PC-9 (cell line): ENCODE data around the gene UBE3A. TPM values are rescaled to one million over a fixed set of nuclear protein-coding genes. Genes with fewer than 3 reads are reported as not detected.

Source experiments
- BruUV-seq: library from RNA; stranded (reverse); fragments of 400-500 nt; replicated peaks from 2 replicates; lab custom pipeline; 2021; lab: Mats Ljungman, UMichigan
- CTCF ChIA-PET: fragments of 300-600 bp; sonication (Branson Sonifier 250); formaldehyde crosslinking; loops from one replicate; lab custom pipeline; 2022; ENCODE audit warnings: antibody characterized with exemption; lab: Charles Lee
- POLR2A ChIA-PET: fragments of 300-600 bp; sonication (Branson Sonifier 250); formaldehyde crosslinking; loops from one replicate; lab custom pipeline; 2022; ENCODE audit warnings: antibody characterized with exemption; ENCODE audit not compliant: unreplicated experiment; lab: Charles Lee
- DNase-seq, 2 experiments: peaks; one replicate each; pipeline versions ENCODE4 v3.0.0 to v3.0.0-alpha.2; 2015 to 2022; ENCODE audit warnings: mixed read lengths in 1 of 2
- H2AFZ ChIP-seq: fragments of 200-600 bp; sonication (generic); 2 replicates; pipeline ENCODE4 v1.8.1; 2017; ENCODE audit warnings: antibody characterized with exemption
- H3F3A ChIP-seq: fragments of 200-600 bp; sonication (generic); 2 replicates; pipeline ENCODE4 v1.8.1; 2017; ENCODE audit warnings: antibody characterized with exemption, mild to moderate bottlenecking, low read depth; ENCODE audit not compliant: insufficient read depth
- H3K27ac ChIP-seq: fragments of 200-600 bp; sonication (generic); 2 replicates; pipeline ENCODE4 v1.6.1; 2016; ENCODE audit warnings: mixed run types
- H3K27me3 ChIP-seq: fragments of 200-600 bp; sonication (generic); 2 replicates; pipeline ENCODE4 v1.6.1; 2016; ENCODE audit warnings: low read depth, mixed run types; ENCODE audit not compliant: insufficient read depth
- H3K36me3 ChIP-seq: fragments of 200-600 bp; sonication (generic); 2 replicates; pipeline ENCODE4 v1.6.1; 2016; ENCODE audit warnings: low read depth, mixed run types
- H3K4me1 ChIP-seq: fragments of 200-600 bp; sonication (generic); replicated peaks from 2 replicates; pipeline ENCODE4 v1.6.1; 2016; ENCODE audit warnings: mixed run types; ENCODE audit not compliant: insufficient read depth
- H3K4me2 ChIP-seq: fragments of 200-600 bp; sonication (generic); 2 replicates; pipeline ENCODE4 v1.6.1; 2017; ENCODE audit warnings: mixed run types
- H3K4me3 ChIP-seq: fragments of 200-600 bp; sonication (generic); 2 replicates; pipeline ENCODE4 v1.6.1; 2016; ENCODE audit warnings: mixed run types
- H3K79me2 ChIP-seq: fragments of 200-600 bp; sonication (generic); 2 replicates; pipeline ENCODE4 v1.6.1; 2017; ENCODE audit warnings: low read depth, mixed run types
- H3K9me2 ChIP-seq: fragments of 200-600 bp; sonication (generic); 2 replicates; pipeline ENCODE4 v1.8.1; 2017; ENCODE audit warnings: mild to moderate bottlenecking; ENCODE audit not compliant: insufficient read depth
- H3K9me3 ChIP-seq: fragments of 200-600 bp; sonication (generic); 2 replicates; pipeline ENCODE4 v1.8.1; 2016; ENCODE audit warnings: low read depth; ENCODE audit not compliant: insufficient read depth
- H4K20me1 ChIP-seq: fragments of 200-600 bp; sonication (generic); 2 replicates; pipeline ENCODE4 v1.8.1; 2017; ENCODE audit not compliant: insufficient read depth
- EZH2 ChIP-seq: fragments of 200-600 bp; sonication (generic); IDR thresholded peaks from 2 replicates; pipeline ENCODE4 v1.8.0; 2017; ENCODE audit warnings: antibody characterized with exemption, low read depth
- intact Hi-C: fragments of 100-400 bp; cut with micrococcal nuclease; formaldehyde crosslinking; loops from one replicate; pipeline ENCODE4 v1.10.0; 2022; ENCODE audit not compliant: unreplicated experiment
- total RNA-seq: library from RNA; stranded (reverse); gene quantifications from 2 replicates; pipeline ENCODE4 v1.2.3, GENCODE V29; 2021
- TF ChIP-seq, protein P1 (sequence below): fragments of 200-600 bp; sonication (generic); conservative IDR thresholded peaks from 2 replicates; pipeline ENCODE4 v1.6.1; 2017; ENCODE audit warnings: mixed run types, antibody characterized with exemption, mild to moderate bottlenecking, moderate library complexity

The UBE3A gene
- total RNA-seq, 1 experiment from 2014 or later = 65.2 TPM

DNA sequence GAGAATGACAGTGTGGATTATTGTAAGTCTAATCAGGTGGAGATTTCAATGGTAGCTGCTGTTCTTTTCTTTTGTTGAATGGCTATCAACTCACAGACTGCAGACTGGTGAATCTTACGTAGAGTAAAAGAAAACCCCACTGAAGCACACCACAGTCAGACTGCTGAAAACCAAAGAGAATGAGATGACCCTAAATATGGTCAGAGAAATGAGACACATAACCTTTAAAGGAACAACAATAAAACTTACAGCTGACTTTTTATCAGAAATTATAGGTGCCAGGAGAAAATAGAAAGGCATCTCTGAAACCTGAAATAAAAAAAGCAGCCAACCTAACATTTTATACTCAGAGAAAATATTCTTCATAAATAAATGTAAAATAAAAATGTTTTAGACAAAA lies 12.7 kb upstream of the UBE3A start:
- no peak overlapping the region for H3K27ac ChIP-seq
- ChIA-PET POLR2A (no interaction called here), CTCF (no interaction called here)
- H4K20me1 ChIP-seq = no peaks in the 10 kb centered on the region
- H2AFZ ChIP-seq = no peak overlapping the region
- BruUV-seq = no TSS peak
- H3K27me3 ChIP-seq = no peaks in the 10 kb centered on the region
- no peaks in the 10 kb centered on the region for H3K9me2 ChIP-seq
- H3K4me3 ChIP-seq = no peak overlapping the region
- no peak for DNase-seq
- no peak overlapping the region for H3K4me2 ChIP-seq
- no peaks in the 10 kb centered on the region for H3K4me1 ChIP-seq
- intact Hi-C loops = no loop called here
- H3F3A ChIP-seq = no peaks in the 10 kb centered on the region
- TF ChIP-seq, protein P1, sequence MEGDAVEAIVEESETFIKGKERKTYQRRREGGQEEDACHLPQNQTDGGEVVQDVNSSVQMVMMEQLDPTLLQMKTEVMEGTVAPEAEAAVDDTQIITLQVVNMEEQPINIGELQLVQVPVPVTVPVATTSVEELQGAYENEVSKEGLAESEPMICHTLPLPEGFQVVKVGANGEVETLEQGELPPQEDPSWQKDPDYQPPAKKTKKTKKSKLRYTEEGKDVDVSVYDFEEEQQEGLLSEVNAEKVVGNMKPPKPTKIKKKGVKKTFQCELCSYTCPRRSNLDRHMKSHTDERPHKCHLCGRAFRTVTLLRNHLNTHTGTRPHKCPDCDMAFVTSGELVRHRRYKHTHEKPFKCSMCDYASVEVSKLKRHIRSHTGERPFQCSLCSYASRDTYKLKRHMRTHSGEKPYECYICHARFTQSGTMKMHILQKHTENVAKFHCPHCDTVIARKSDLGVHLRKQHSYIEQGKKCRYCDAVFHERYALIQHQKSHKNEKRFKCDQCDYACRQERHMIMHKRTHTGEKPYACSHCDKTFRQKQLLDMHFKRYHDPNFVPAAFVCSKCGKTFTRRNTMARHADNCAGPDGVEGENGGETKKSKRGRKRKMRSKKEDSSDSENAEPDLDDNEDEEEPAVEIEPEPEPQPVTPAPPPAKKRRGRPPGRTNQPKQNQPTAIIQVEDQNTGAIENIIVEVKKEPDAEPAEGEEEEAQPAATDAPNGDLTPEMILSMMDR = no peak
- TF ChIP-seq EZH2 = no peak
- no peaks in the 10 kb centered on the region for H3K9me3 ChIP-seq
- no peaks in the 10 kb centered on the region for H3K79me2 ChIP-seq
- H3K36me3 ChIP-seq = no peaks in the 10 kb centered on the region

DNA sequence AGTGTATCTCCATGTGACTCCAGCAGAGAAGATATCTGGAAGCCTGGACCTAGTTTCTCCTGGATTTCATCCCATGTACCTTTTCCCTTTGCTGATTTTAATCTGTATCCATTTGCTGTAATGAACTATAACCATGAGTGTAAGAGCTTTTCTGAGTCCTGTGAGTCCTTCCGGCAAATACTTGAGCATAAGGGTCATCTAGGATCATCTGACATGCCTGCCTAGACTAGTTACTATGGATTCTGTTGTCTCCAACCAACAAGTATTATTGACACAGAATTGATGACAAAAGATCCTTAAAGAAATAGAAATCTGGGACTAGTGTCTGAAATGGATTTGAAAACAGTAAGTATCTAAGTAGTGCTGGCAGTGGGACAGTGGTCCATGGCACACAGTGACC lies 11.3 kb upstream of the UBE3A start:
- H3K27ac ChIP-seq = no peak overlapping the region
- no peak overlapping the region for H2AFZ ChIP-seq
- no peaks in the 10 kb centered on the region for H3K36me3 ChIP-seq
- POLR2A ChIA-PET = no interaction called here
- CTCF ChIA-PET = no interaction called here
- H3K79me2 ChIP-seq = no peaks in the 10 kb centered on the region
- intact Hi-C loops = no loop called here
- no peaks in the 10 kb centered on the region for H4K20me1 ChIP-seq
- BruUV-seq = no TSS peak
- H3K9me3 ChIP-seq = no peaks in the 10 kb centered on the region
- DNase-seq = no peak
- H3K4me3 ChIP-seq = no peak overlapping the region
- TF ChIP-seq EZH2 = no peak
- TF ChIP-seq, protein P1 = no peak
- H3K27me3 ChIP-seq = no peaks in the 10 kb centered on the region
- H3K9me2 ChIP-seq = no peaks in the 10 kb centered on the region
- no peaks in the 10 kb centered on the region for H3F3A ChIP-seq
- no peak overlapping the region for H3K4me2 ChIP-seq
- H3K4me1 ChIP-seq = no peaks in the 10 kb centered on the region

DNA sequence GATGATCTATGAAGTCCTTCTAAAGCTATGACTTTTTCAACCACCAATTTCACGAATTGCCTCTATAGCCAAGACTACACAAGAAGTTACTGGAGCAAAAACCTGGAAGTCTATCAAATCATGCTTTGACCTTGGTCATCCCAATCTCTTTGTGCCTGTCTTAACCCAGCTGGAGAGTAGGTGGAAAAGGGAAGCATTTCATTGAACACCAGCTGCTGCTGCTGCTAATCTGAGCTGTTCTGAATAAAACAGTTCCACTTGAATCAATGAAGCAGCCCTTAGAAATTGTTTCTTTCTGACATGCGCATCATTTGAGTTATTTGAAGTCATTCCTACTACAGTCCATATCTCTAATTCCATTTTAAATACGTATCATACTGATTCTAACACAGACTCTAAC lies 7.3 kb upstream of the UBE3A start:
- CTCF ChIA-PET = no interaction called here

More for the DNA sequence above, 7.3 kb upstream of the UBE3A start:
- Histone ChIP-seq H3K9me2 (no peaks in the 10 kb centered on the region), H3F3A (no peaks in the 10 kb centered on the region), H4K20me1 (no peaks in the 10 kb centered on the region), H3K9me3 (no peaks in the 10 kb centered on the region), H2AFZ (no peak overlapping the region), H3K79me2 (no peaks in the 10 kb centered on the region), H3K4me2 (no peak overlapping the region), H3K36me3 (no peaks in the 10 kb centered on the region), H3K4me1 (no peaks in the 10 kb centered on the region), H3K27ac (no peak overlapping the region), H3K4me3 (no peak overlapping the region), H3K27me3 (no peaks in the 10 kb centered on the region)
- intact Hi-C loops = no loop called here
- no peak for DNase-seq
- no TSS peak for BruUV-seq
- TF ChIP-seq EZH2 = no peak
- TF ChIP-seq, protein P1 = no peak
- POLR2A ChIA-PET = no interaction called here
